Ascending aorta (tissue), 2 donors: ENCODE results near the gene GPRC5A. TPM values are rescaled to one million over a fixed set of nuclear protein-coding genes. Genes with fewer than 3 reads are reported as not detected.
A peak's percentile ranks its signal among the peaks of the same experiment; 100 is the strongest.
"Not testable (repeated sequence)": the region's sequence is repeated elsewhere in the genome, so short reads cannot be mapped to it uniquely, and the experiment has no call there.

ENCODE experiments used
- DNase-seq, 2 donors: peaks; one replicate each; pipeline ENCODE4 v3.0.0-alpha.2; 2019; ENCODE audit warnings: low spot score in 2 of 2
- H3K27ac ChIP-seq, 2 donors: fragments of 200-600 bp; sonication (generic); one replicate each; pipeline ENCODE4 v1.5.1; 2016 to 2017; ENCODE audit warnings: mild to moderate bottlenecking in 1 of 2
- H3K27me3 ChIP-seq: fragments of 200-600 bp; sonication (generic); one replicate; pipeline ENCODE4 v1.5.1; 2017
- H3K36me3 ChIP-seq, 2 donors: fragments of 200-600 bp; sonication (generic); one replicate each; pipeline ENCODE4 v1.5.1; 2016
- H3K4me1 ChIP-seq, 2 donors: fragments of 200-600 bp; sonication (generic); one replicate each; pipeline ENCODE4 v1.5.1; 2016 to 2017; ENCODE audit warnings: mild to moderate bottlenecking in 1 of 2
- H3K4me3 ChIP-seq, 2 donors: fragments of 200-600 bp; sonication (generic); one replicate each; pipeline ENCODE4 v1.5.1; 2016 to 2017; ENCODE audit warnings: mild to moderate bottlenecking in 1 of 2
- H3K9me3 ChIP-seq, 2 donors: fragments of 200-600 bp; sonication (generic); one replicate each; pipeline ENCODE4 v1.5.1; 2016
- CTCF ChIP-seq, 3 experiments: fragments of 200-600 bp in 2 of 3; fragments of 450-650 bp in 1 of 3; sonication (generic) in 2 of 3; IDR thresholded peaks; one replicate each; pipeline ENCODE4 v1.5.1; 2016 to 2019; ENCODE audit warnings: antibody characterized with exemption in 3 of 3, mild to moderate bottlenecking in 1 of 3, moderate library complexity in 1 of 3
- intact Hi-C: fragments of 100-400 bp; cut with DNase I; formaldehyde crosslinking; loops from one replicate; pipeline ENCODE4 v1.15.1; 2023
- total RNA-seq: library from RNA; depleted of rRNA; stranded (reverse); fragments of >200 nt; gene quantifications from one replicate; pipeline ENCODE4 v1.1.0, GENCODE V29; 2016

GPRC5A gene
- total RNA-seq = 23.8 TPM

GRCh38 chr12:12891080-12891880 is at the start of gene GPRC5A:
GPRC5A (plus strand) TSS chr12:12891562; CDS start chr12:12908250, 16,688 bp downstream.
- H3K27ac ChIP-seq = peak within 1 kb of the TSS; percentile 93 to 94
- H3K9me3 ChIP-seq = no peaks in the 10 kb centered on the region
- H3K4me3 ChIP-seq = peak within 1 kb of the TSS; percentile 65 to 70
- peak in 1 of 3 experiments; percentile 19 for TF ChIP-seq CTCF (IDR thresholded peaks at IDR 0.05)
- H3K27me3 ChIP-seq = no peaks in the 10 kb centered on the region
- H3K4me1 ChIP-seq = peaks cover 0 to 4% of the 10 kb centered on the region in 2 donors
- peak; percentile 93 to 99 for DNase-seq
- intact Hi-C loops = loop anchor here (1.0 to 5.0 kb wide), 4 partner anchors 54 to 1886 kb away; no protein-coding TSS in a partner anchor
- no peaks in the 10 kb centered on the region for H3K36me3 ChIP-seq

GRCh38 chr12:12845794-12846243 is 45.5 kb upstream of the GPRC5A start:
- H3K4me1 ChIP-seq = no peaks in the 10 kb centered on the region
- H3K9me3 ChIP-seq = no peaks in the 10 kb centered on the region
- no peak for TF ChIP-seq CTCF (IDR thresholded peaks at IDR 0.05)
- no peak overlapping the region for H3K27ac ChIP-seq
- no peaks in the 10 kb centered on the region for H3K27me3 ChIP-seq
- H3K36me3 ChIP-seq = no peaks in the 10 kb centered on the region
- intact Hi-C loops = no loop called here
- no peak for DNase-seq
- no peak overlapping the region for H3K4me3 ChIP-seq

GRCh38 chr12:12846780-12847179 is 44.6 kb upstream of the GPRC5A start:
- H3K27ac ChIP-seq, H3K9me3 ChIP-seq, DNase-seq, H3K27me3 ChIP-seq, H3K36me3 ChIP-seq, H3K4me1 ChIP-seq, intact Hi-C loops, H3K4me3 ChIP-seq: not testable (repeated sequence)

- Histone ChIP-seq H3K9me3 (no peaks in the 10 kb centered on the region), H3K4me3 (no peak overlapping the region), H3K36me3 (no peaks in the 10 kb centered on the region), H3K27me3 (no peaks in the 10 kb centered on the region), H3K4me1 (no peaks in the 10 kb centered on the region), H3K27ac (no peak overlapping the region)
- no peak for DNase-seq
- intact Hi-C loops = no loop called here
- no peak for TF ChIP-seq CTCF (IDR thresholded peaks at IDR 0.05)
Observed at GRCh38 chr12:12853435-12853834, 37.9 kb upstream of the GPRC5A start.

GRCh38 chr12:12859690-12860089 is 31.7 kb upstream of the GPRC5A start:
- Histone ChIP-seq H3K4me1 (no peaks in the 10 kb centered on the region), H3K27me3 (no peaks in the 10 kb centered on the region), H3K4me3 (no peak overlapping the region), H3K27ac (no peak overlapping the region), H3K9me3 (no peaks in the 10 kb centered on the region), H3K36me3 (no peaks in the 10 kb centered on the region)
- no peak for TF ChIP-seq CTCF (IDR thresholded peaks at IDR 0.05)
- DNase-seq = no peak
- intact Hi-C loops = no loop called here

- DNase-seq = no peak
- no peak for TF ChIP-seq CTCF (IDR thresholded peaks at IDR 0.05)
- intact Hi-C loops = no loop called here
- Histone ChIP-seq H3K4me3 (no peak overlapping the region), H3K9me3 (no peaks in the 10 kb centered on the region), H3K36me3 (no peaks in the 10 kb centered on the region), H3K4me1 (no peaks in the 10 kb centered on the region), H3K27me3 (no peaks in the 10 kb centered on the region), H3K27ac (no peak overlapping the region)
Observed at GRCh38 chr12:12864243-12864642, 27.1 kb upstream of the GPRC5A start.
